HG03159 (cell line): ENCODE results near the gene NOS1AP.
"Not testable (repeated sequence)": the region's sequence is repeated elsewhere in the genome, so short reads cannot be mapped to it uniquely, and the experiment has no call there.

Source experiments
- ATAC-seq: cut with Tn5 transposase; IDR thresholded peaks from one replicate; pipeline ENCODE4 v1.9.1; 2021; ENCODE audit warnings: mild to moderate bottlenecking, moderate library complexity; ENCODE audit not compliant: unreplicated experiment

The NOS1AP gene

GRCh38 chr1:162396201-162396906 is 326.9 kb downstream of the NOS1AP start:
- ATAC-seq = no peak

- ATAC-seq = no peak
Observed at GRCh38 chr1:162397039-162397448, 327.6 kb downstream of the NOS1AP start.

DNA sequence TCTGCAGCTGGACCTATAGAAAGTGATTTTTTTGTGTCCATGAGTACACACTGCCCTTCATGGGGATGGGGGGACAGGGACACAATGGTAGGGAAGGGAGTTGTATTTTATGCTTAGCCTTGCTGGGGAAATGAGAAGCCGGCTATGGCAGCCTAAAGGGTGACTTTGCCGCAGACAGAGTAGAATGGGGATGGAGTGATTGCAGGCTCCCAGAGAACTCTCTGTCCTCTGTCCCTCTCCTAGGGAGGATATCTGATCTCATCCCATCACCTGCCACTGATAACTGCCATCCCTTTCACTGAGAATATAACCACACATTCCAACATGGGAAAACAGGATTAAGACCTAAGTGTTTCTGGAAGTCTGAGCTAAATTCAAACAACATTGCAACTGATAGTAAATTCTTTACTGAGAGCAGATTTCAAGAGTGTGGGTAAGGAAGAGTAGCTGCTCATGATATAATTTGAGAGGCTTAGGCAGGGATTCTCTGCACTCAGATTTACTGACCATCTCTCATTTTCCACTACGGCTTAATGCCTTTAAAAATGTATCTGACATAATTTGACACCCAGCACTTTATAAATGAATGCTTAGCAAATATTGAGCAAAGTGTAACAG is 328.6 kb downstream of the NOS1AP start:
- ATAC-seq = no peak

DNA sequence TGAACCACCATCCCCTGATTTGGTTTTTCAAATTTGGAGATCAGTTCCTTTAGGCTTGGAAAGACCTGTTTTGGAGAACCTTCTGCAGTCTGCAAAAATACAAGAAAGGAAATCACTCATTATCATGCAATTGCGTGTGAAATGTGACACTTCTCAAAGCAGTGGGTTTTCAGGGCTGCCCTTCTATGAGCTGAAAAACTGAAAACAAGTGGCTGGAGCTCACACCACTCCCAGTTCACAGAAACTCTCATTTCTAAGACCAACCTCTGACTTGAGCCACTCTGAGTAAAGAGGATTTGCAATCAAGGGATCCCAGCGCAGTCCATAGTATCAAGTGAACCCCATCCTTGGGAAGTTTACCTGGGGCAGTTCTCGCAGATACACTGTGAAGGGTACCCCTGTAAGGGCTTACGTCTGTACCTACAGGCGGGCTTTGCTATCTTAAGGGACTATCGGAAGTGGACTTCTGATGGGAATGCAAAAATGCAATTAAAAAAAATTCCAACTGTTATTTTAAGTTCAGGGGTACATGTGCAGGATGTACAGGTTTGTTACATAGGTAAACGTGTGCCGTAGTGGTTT is 329.6 kb downstream of the NOS1AP start:
- no peak for ATAC-seq

DNA sequence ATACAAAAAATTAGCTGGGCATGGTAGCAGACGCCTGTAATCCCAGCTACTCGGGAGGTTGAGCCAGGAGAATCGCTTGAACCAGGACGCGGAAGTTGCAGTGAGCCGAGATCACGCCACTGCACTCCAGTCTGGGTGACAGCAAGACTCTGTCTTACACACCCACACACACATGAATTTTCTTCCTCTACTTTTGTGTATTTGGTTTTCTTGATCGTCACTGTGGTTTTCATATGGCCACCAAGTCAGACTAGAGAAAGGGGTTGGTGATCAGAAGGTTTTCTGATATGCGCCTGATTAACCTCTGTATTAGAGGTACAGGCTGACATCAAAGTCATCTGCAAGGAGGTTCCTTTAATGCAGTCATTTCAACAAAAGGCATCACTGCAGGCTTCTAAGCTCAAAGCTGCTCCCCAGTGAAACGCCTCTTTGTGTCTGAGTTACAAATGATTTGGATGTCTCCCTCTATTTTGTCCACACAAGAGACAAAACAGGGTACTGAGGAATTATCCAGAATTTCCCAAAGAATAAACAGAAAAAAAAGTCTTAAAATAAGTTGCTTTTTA is 331.4 kb downstream of the NOS1AP start:
- no peak for ATAC-seq

- no peak for ATAC-seq
Observed at GRCh38 chr1:162404550-162405160, 335.2 kb downstream of the NOS1AP start.

GRCh38 chr1:162405800-162406199 is 336.3 kb downstream of the NOS1AP start:
- no peak for ATAC-seq

DNA sequence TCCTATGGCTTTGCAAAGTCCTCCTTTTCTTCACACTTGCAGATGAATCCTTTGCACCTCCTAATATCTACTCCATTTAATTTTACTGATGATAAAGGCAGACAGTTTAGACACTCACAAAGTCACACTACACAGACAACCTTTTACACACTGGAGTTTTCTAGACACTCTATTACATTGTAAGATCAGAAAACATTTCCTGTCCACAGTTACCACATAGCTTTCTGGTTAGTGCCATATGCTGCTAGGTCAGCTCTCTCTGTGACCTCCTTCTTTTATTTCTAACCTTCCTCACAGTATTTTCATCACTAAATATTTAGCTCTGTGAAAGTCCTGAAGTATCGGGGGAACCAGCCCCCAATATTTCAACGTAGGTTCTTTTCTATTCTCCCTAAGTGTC is 337.3 kb downstream of the NOS1AP start:
- no peak for ATAC-seq

GRCh38 chr1:162407539-162407938 is 338.0 kb downstream of the NOS1AP start:
- ATAC-seq = no peak

- no peak for ATAC-seq
Observed at GRCh38 chr1:162412002-162412401, 342.5 kb downstream of the NOS1AP start, which contains the start of gene SH2D1B. Gene SH2D1B (minus strand): TSS chr1:162412136. CDS start chr1:162412016, 120 bp downstream.

DNA sequence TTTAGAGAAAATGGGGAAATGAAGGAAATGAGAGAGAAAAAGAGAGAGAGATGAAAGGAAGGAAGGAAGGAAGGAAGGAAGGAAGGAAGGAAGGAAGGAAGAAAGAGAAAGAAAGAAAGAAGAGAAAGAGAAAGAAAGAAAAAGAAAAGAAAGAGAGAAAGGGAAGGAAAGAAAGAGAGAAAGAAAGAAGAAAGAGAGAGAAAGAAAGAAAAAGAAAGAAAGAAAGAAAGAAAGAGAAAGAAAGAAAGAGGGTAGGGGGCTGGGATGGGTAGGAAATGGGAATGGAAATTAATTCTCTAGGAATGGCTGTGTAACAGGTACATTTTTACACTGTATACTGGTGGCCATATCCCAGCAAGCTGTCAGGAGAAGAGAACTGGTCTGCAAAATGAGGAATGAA is 346.7 kb downstream of the NOS1AP start:
- ATAC-seq = no peak

DNA sequence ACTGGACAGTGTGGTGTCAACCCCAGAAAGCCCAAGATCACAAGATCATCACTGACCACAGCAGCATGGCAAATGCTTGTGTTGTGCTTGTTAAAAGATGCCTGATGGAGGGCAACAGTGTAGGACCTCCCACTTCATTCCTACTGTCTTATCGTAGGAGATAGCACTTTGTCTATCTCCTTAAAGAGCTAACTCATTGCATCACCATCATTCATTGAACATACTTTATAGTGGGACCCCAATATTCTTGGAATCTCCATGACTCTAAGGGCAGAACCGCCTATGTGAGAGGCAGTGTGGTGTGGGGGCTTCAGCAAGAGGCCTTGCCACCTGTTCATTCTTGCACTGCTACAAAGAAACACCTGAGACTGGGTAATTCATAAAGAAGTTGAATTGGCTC is 347.4 kb downstream of the NOS1AP start:
- no peak for ATAC-seq

DNA sequence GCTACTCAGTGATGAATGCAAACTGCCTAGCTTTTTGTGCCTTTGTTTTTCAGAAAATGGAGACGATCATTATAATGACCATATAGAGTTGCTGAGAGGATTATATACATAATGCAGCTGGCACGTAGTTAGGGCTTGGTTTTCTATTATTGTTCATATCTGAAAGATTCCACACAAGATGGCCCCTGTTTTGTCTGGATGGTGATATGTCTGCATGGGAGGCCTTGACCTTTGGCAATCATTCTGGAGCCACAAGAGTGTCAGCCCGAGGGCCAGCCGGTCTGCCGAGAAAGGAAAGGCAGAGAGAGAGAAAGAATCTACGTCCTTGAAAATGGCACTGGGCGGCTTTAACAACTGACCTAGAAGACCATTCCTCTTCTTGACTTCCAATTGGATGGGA is 348.2 kb downstream of the NOS1AP start:
- no peak for ATAC-seq

DNA sequence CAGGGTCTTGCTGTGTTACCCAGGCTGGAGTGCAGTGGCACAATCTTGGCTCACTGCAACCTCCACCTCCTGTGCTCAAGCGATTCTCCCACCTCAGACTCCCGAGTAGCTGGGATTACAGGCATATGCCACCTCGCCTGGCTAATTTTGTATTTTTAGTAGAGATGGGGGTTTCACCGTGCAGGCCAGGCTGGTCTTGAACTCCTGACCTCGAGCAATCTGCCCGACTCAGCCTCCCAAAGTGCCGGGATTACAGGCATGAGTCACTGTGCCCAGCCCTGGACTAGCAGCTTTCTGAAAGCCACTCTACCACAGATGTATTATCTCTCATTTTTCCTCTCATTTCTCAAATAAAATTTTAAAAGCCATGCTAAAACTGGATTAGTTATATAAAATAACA is 349.1 kb downstream of the NOS1AP start:
- not testable (repeated sequence) for ATAC-seq

DNA sequence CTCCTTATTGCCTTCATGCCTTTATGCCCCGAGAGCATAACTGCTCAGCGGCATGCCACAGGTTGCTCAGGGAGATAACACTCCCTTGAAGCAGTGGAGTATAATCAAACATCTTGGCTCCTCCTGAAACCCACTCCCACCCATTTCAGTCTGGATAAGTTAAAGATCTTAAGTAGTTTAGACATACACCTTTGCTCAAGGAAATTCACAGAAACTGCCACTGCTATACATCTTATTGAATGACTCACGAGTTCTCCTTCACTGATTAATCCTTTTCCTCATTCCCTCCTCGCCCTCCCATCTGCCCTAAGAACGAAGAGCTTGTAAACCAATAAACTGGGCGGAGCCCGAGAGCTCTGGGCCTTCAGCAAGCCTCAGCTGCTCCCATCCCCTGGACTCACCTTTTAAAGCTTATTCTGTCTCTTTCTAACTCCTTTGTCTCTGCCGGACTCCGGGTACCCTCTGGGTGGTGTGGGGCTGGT is 350.0 kb downstream of the NOS1AP start:
- not testable (repeated sequence) for ATAC-seq
